Left lung (tissue), 14 donors: Measurements from ENCODE around the gene KRTAP10-5. TPM values are rescaled to one million over a fixed set of nuclear protein-coding genes. Genes with fewer than 3 reads are reported as not detected.
"Not testable (repeated sequence)": the region's sequence is repeated elsewhere in the genome, so short reads cannot be mapped to it uniquely, and the experiment has no call there.

Source experiments
- ATAC-seq: fragments of 200-7000 bp; cut with Tn5 transposase; one replicate; pipeline ENCODE4 v1.9.1; 2020; ENCODE audit warnings: moderate library complexity
- DNase-seq, 4 donors: peaks; one replicate each; pipeline ENCODE4 v3.0.0-alpha.2; 2013 to 2020
- H3K27ac ChIP-seq, 2 donors: fragments of 200-600 bp; sonication (generic) in 1 of 2; one replicate each; pipeline versions ENCODE4 v1.5.0 to v1.8.0; 2020 to 2021
- H3K27me3 ChIP-seq, 2 donors: fragments of 200-600 bp; sonication (generic) in 1 of 2; one replicate each; pipeline versions ENCODE4 v1.5.0 to v1.8.0; 2020 to 2021
- H3K36me3 ChIP-seq, 2 donors: fragments of 200-600 bp; sonication (generic) in 1 of 2; one replicate each; pipeline versions ENCODE4 v1.5.0 to v1.8.0; 2020 to 2021
- H3K4me1 ChIP-seq, 2 donors: fragments of 200-600 bp; one replicate each; pipeline ENCODE4 v1.8.0; 2021
- H3K4me3 ChIP-seq, 2 donors: fragments of 200-600 bp; sonication (generic) in 1 of 2; one replicate each; pipeline versions ENCODE4 v1.5.0 to v1.8.0; 2020 to 2021; ENCODE audit warnings: mild to moderate bottlenecking in 1 of 2
- H3K9me3 ChIP-seq, 2 donors: fragments of 200-600 bp; sonication (generic) in 1 of 2; one replicate each; pipeline versions ENCODE4 v1.5.0 to v1.8.0; 2020 to 2021
- CTCF ChIP-seq, 2 donors: fragments of 200-600 bp; sonication (generic) in 1 of 2; IDR thresholded peaks; one replicate each; pipeline versions ENCODE4 v1.5.0 to v1.8.0; 2021; ENCODE audit warnings: antibody characterized with exemption in 2 of 2
- intact Hi-C, 2 donors: fragments of 100-400 bp; cut with DNase I; formaldehyde crosslinking; loops; one replicate each; pipeline versions ENCODE4 v1.11.2 to v1.14.2; 2022
- long read RNA-seq, 12 donors: library from polyadenylated mRNA in 2 of 12; unstranded in 2 of 12; transcript quantifications; one replicate each; pipeline ENCODE4 v2.0.0 and lab custom pipeline, GENCODE V29; 2019 to 2026
- polyA plus RNA-seq, 6 donors: library from polyadenylated mRNA; unstranded; fragments of 120-200 nt; gene quantifications; one replicate each; pipeline ENCODE4 v1.2.1, GENCODE V29; 2013; ENCODE audit not compliant: insufficient read length in 6 of 6
- total RNA-seq, 2 donors: library from RNA; stranded (reverse); fragmentation: NEBNext Ultra II Directional; extraction: Animal tissue kit (Norgen Biotek cat#: 25700); gene quantifications; one replicate each; pipeline ENCODE4 v1.2.1, GENCODE V29; 2021
- donor health status: DM: no; HTN: yes; CAD: no.
- donor health status: DM: no; HTN: no; CAD: no.

Gene KRTAP10-5
- total RNA-seq (not detected), polyA plus RNA-seq (not detected)
- long read RNA-seq, donor 1 = 0 reads
- long read RNA-seq, donor 2 = 0 reads
- long read RNA-seq, donor 3 = 0 reads
- long read RNA-seq, donor 4 = 0 reads
- long read RNA-seq, donor 5 = 0 reads
- long read RNA-seq, donor 6 = 0 reads
- long read RNA-seq, donor 7 = 0 reads
- long read RNA-seq, donor 8 = 0 reads
- long read RNA-seq, donor 9 = 0 reads
- long read RNA-seq, donor 10 = 0 reads
- long read RNA-seq, donor 11 = 0 reads
- long read RNA-seq, donor 12 = 0 reads

- Histone ChIP-seq H3K27me3 (peaks cover 0 to 48% of the 10 kb centered on the region in 2 donors), H3K9me3 (peaks cover 0 to 35% of the 10 kb centered on the region in 2 donors)
- H3K27ac ChIP-seq, DNase-seq, H3K4me1 ChIP-seq, intact Hi-C loops, H3K36me3 ChIP-seq, ATAC-seq, H3K4me3 ChIP-seq: not testable (repeated sequence)
These were observed at the start of gene KRTAP10-5 for GRCh38 chr21:44580231-44580821. KRTAP10-5 (minus strand) TSS chr21:44580604; CDS start chr21:44580578, 26 bp downstream.

GRCh38 chr21:44628707-44629391, 48.4 kb upstream of the KRTAP10-5 start:
- DNase-seq (peak in 1 of 4 donors; percentile 39), ATAC-seq (no peak)
- no peak for TF ChIP-seq CTCF (IDR thresholded peaks at IDR 0.05)
- Histone ChIP-seq H3K4me3 (no peak overlapping the region), H3K36me3 (no peaks in the 10 kb centered on the region), H3K27me3 (peaks cover 0 to 26% of the 10 kb centered on the region in 2 donors), H3K27ac (no peak overlapping the region), H3K4me1 (no peaks in the 10 kb centered on the region), H3K9me3 (peaks cover 3 to 37% of the 10 kb centered on the region in 2 donors)
- intact Hi-C loops = no loop called here

- H3K9me3 ChIP-seq = peaks cover 3 to 47% of the 10 kb centered on the region in 2 donors
- H3K4me1 ChIP-seq, ATAC-seq, H3K36me3 ChIP-seq, intact Hi-C loops, H3K27ac ChIP-seq, H3K4me3 ChIP-seq: not testable (repeated sequence)
- DNase-seq = peak in 1 of 4 donors; percentile 34
- peaks cover 0 to 26% of the 10 kb centered on the region in 2 donors for H3K27me3 ChIP-seq
These were observed 47.4 kb upstream of the KRTAP10-5 start for GRCh38 chr21:44627831-44628233.

- peak in 1 of 4 donors; percentile 39 for DNase-seq
- H3K4me3 ChIP-seq, intact Hi-C loops, H3K4me1 ChIP-seq, H3K27ac ChIP-seq, H3K36me3 ChIP-seq, ATAC-seq: not testable (repeated sequence)
- Histone ChIP-seq H3K9me3 (peaks cover 3 to 43% of the 10 kb centered on the region in 2 donors), H3K27me3 (peaks cover 0 to 26% of the 10 kb centered on the region in 2 donors)
These were observed 46.9 kb upstream of the KRTAP10-5 start for GRCh38 chr21:44627181-44627822.

- Histone ChIP-seq H3K9me3 (peaks cover 3 to 37% of the 10 kb centered on the region in 2 donors), H3K27ac (no peak within 1 kb of the TSS), H3K4me1 (no peaks in the 10 kb centered on the region), H3K36me3 (no peaks in the 10 kb centered on the region), H3K27me3 (peaks cover 0 to 26% of the 10 kb centered on the region in 2 donors), H3K4me3 (no peak within 1 kb of the TSS)
- no peak for TF ChIP-seq CTCF (IDR thresholded peaks at IDR 0.05)
- ATAC-seq = no peak
- peak in 1 of 4 donors; percentile 31 for DNase-seq
- intact Hi-C loops = no loop called here
These were observed 46.3 kb upstream of the KRTAP10-5 start, which contains the start of gene KRTAP10-9 for GRCh38 chr21:44626673-44627143. KRTAP10-9 (plus strand) TSS chr21:44627093; CDS start chr21:44627172, 79 bp downstream.

- no peak overlapping the region for H3K4me3 ChIP-seq
- no peak overlapping the region for H3K27ac ChIP-seq
- peaks cover 0 to 26% of the 10 kb centered on the region in 2 donors for H3K27me3 ChIP-seq
- ATAC-seq (no peak), DNase-seq (peak in 1 of 4 donors; percentile 64)
- no peak for TF ChIP-seq CTCF (IDR thresholded peaks at IDR 0.05)
- H3K36me3 ChIP-seq = no peaks in the 10 kb centered on the region
- peaks cover 3 to 33% of the 10 kb centered on the region in 2 donors for H3K9me3 ChIP-seq
- H3K4me1 ChIP-seq = no peaks in the 10 kb centered on the region
- intact Hi-C loops = no loop called here
These were observed 45.9 kb upstream of the KRTAP10-5 start for GRCh38 chr21:44626262-44626661.
